SW480 (cell line): ENCODE data around the gene RAET1G.
"Not testable (repeated sequence)": the region's sequence is repeated elsewhere in the genome, so short reads cannot be mapped to it uniquely, and the experiment has no call there.

Source experiments
- DNase-seq: peaks from one replicate; pipeline ENCODE4 v3.0.0-alpha.2; 2016; ENCODE audit warnings: low spot score

The RAET1G gene

DNA sequence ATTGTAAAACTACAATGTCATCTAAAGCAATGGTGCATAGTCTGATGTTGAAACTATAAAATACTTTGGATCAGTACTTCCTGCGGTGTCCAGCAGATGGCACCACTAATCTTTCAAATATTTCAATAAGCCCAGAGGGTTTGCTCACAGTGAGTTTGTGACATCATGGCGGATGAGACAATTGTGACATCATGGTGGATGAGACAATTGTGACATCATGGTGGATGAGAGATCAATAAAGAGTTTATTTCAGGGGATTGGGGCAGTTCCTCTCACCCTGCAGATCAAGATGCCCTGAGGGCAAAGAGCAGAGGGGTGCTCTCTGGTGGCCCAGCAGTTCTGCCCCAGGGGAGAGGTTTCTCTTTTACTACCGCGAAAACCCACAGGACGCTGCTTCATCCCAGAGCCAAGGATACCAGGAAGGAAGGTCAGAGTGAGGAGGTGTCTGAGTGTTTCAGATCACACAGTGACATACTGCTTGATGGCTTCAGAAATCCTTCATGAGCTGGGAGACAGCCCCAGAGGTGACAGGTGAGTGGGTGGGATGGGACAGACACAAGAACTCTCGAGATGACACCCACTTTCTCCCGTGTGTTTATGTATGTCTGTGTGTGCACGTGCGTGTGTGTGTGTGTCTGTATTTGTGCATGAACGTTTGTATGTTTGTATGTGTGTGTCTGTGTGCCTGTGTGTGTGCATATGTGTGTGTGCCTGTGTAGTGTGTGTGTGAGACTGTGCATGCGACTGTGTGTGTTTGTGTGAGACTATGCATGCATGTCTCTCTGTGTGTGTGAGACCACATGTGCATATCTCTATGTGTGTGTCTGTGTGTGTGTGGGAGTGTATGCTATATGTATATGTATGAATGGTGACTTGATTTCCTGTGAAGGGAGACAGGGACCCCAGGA, 11.6 kb upstream of the RAET1G start:
- DNase-seq: peak; percentile 59

DNA sequence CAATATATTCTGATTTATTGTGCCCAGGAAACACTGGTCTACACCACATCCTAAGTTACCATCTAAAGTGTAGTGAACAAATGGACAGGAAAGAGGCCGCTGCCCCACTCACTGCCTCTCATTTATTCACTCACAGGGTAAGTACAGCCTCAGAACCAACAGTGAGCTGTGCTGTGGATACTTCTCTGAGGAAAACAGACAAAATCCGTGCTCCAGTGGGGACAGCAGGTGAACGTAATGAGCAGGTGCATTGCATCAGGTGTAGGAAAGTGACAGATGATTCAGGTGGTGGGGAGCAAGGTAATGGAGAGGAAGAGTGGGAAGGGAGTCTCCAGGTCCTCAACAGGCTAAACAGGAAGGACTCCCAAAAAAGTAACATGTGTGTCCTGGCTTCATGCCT, 10.5 kb upstream of the RAET1G start:
- DNase-seq: peak; percentile 26

GRCh38 chr6:149933036-149933435, 10.1 kb upstream of the RAET1G start:
- no peak for DNase-seq

GRCh38 chr6:149931501-149931900, 8.6 kb upstream of the RAET1G start:
- no peak for DNase-seq

DNA sequence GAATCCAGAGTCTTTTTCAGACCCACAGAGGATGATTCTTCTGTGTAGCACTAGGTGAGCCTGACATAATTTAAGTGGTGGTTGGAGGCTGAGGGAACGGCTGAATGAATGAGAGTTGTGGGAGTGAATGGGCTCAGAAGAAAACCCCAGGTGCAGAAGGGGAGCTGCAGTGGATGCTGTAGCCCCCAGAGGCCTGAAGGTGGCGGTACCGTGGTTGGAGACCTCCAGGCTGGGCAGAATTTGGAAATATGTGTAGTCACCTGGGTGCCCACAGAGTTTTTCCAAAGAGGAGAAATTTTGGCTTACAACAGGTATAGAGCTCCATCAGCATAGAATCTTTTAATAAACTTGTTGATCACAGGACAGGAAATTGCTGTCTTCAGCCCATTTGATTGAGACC, 6.5 kb upstream of the RAET1G start:
- no peak for DNase-seq

DNA sequence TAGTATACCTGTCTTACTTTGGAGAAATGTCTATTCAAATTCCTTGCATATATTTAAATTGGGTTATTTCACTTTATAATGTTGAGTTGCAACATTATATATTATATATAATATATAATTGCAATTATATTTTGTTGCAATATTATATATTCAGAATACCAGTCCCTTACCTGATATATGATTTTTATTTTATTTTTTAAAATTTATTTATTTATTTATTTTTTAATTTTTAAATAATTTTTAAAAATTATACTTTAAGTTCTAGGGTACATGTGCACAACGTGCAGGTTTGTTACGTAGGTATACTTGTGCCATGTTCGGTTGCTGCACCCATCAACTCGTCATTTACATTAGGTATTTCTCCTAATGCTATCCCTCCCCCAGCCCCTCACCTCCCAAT, 4.1 kb upstream of the RAET1G start:
- not testable (repeated sequence) for DNase-seq

GRCh38 chr6:149925974-149926777, 3.3 kb upstream of the RAET1G start:
- DNase-seq: peak; percentile 54

DNA sequence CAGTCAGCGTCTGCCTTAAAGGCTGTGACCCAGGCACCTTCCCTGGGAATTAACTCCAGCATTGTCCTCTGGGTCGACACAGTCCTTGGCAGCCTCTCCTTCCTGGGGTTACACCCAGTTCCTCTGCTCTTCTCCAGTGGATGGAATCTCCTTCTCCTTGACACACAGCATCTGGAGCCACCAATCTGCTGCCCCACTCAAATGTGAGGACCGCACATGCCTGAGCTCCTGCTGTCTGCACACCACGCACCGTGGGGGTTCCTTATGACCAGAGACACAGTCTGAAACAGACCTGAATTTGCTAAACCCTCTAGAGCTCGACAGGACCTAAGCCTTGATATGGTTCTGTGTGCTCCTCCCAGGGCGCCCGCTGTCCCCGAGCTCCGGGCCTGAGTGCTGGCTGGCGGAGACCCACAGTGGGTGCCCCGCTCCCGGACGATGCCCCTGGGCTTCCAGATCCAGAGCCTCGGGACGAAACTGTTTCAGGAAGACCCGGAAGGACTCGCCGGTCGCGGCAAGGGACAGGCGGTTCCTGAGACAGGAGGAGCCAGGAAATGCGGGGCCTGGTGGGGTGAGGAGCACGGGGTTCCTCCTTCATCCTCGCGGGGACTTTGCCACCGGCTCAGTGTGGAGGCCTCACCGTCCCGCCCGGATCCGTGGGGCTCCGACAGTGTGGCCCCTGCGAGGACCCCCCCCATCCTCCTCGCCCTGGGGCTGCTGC, 2.5 kb upstream of the RAET1G start:
- no peak for DNase-seq

- no peak for DNase-seq
Observed at GRCh38 chr6:149924933-149925252, 2.0 kb upstream of the RAET1G start.

GRCh38 chr6:149924206-149924932, 1.4 kb upstream of the RAET1G start:
- DNase-seq: no peak

DNA sequence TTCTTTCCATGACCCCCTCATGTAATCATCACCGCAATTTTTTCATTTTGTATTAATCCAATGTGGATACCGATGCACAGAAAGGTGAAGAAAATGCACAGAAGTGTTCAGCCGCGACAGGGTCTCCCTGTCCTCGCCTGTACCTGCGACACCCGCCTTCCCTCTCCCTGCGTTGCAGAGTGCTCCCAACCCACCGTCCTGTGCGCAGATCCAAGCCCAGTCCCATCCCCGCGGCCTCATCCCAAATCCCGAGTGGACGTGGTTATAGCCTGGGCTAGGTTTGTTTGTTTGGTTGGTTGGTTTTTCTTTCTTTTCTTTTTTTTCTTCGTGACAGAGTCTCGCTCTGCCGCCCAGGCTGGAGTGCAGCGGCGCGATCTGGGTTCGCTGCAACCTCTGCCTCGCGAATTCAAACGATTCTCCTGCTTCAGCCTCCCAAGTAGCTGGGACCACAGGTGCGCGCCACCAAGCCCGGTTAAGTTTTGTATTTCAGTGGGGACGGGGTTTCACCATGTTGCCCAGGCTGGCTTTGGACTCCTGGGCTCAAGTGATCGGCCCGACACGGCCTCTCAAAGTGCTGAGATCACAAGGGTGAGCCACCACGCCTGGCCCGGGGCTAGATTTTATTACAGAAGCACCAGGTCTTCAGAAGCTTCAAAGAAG, 536 bp upstream of the RAET1G start:
- DNase-seq: no peak

DNA sequence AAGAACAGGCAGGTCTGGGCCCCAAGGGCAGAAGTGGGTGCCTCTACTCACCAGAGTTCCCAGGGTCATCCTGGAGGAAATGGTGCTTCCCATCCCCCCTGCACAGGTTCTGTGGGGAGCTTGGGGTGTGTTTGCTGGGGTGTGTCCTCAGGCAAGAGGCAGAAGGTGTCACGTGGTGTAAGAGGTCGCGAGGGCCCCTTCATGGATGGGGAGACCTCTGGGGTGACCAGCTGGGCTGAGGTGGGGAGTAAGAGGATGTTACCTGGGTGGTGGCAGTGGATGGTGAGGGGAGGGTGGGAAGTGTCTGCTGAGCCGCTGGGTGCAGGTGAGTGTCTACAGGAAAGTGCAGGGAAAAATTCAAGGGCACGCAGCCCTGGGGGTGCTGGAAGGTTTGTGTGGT, 830 bp downstream of the RAET1G start:
- DNase-seq: not testable (repeated sequence)

- DNase-seq: no peak
Observed at GRCh38 chr6:149921361-149921760, 1.6 kb downstream of the RAET1G start.

DNA sequence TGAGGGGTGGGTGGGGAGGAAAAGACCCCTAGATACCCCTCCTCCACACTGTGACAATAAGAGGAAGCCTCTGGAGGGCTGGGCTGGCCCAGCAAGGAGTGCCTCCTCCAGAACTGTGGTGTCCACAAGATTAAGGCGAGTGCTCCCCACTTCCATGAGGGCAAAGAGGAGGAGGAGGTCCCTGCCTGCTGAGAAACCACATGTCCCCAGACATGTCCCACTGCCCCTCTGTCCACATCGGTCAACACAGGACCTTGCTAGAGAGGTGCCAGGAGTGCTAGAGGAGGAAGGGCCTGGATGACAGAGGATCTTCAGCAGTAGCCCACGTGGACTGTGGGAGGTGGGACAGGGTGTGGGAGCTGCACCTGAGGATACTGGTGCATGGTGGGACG, 3.1 kb downstream of the RAET1G start:
- DNase-seq: no peak

GRCh38 chr6:149919126-149919833, 3.6 kb downstream of the RAET1G start:
- DNase-seq: not testable (repeated sequence)

DNA sequence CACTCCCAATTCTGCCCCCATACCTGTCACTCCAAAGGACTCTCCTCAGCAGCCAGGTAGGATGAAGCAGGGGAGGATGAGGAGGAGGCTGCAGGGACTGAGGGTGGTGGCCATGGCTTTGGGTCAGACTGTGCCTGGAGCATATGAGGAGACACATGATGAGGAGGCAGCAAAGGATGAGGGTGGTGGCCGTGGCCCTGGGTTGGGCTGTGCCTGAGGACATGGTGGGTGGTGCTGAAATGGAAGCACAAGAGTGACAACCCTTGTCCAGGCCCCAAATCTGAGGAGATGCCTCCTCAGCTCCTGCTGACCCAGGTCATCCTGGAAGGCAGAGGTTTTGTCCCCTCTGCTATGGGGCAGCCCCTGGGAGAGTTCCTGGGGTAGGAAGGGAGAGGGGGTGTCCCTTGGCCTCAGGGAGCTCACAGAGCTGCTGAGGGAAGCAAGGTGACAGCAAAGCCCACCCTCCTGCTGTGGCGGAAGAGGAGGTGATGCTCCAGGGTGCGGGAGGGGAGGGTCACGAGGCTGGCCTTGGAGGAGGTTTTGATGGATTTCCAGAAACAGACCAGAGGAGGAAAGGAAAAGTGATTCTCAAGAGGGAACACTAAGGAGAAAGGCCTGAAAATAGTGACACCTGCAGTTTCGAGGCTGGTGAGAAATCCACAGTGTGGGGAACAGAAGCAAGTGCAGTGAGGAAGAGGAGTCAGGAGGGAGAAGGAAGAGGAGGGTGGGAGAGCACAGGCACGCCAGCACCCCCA, 4.6 kb downstream of the RAET1G start:
- no peak for DNase-seq

GRCh38 chr6:149917679-149918078, 5.2 kb downstream of the RAET1G start:
- no peak for DNase-seq

DNA sequence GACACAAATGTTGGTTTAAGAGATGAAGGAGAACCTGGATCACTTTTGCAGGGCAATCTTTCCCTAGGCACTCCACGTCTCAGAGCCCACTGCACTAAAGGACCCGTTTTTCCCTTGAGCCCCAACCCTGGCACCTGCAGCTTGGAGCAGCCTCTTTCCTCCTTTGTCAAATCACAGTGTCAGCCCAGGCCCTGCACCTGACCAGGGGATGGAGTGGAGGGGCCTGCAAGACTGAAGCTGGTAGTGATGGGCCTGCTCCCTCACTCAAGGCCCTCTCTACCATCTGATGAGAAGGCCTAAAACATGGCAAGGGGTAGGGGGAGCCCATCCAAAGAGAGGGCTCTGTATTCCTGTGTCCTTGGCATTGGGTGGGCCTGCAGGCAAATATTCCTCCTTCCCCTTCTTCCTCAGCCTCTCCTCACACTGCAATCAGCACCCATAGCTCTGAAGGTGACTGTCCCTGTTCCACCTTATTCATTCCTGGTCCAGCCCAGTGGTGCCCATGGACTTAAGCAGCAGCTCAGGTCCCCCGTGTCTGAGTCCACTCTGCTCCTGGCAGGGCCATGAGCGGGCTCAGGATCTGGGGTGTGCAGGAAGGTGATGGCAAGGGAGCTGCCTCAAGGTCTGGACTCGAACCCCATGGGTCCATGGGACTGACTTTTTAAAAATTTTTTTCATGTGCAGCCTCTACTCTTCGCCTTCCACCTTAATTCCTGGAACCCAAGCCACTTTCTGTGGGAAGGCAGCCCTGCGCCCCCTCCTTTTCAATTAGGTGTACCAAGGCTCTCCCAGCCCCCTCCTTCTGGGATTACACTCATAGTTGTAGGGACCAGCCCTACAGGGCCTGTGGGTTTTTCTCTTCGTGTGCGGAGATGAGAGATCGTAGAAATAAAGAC, 6.7 kb downstream of the RAET1G start:
- DNase-seq: no peak
